ENCODE measurements around the gene ITIH2. TPM values are rescaled to one million over a fixed set of nuclear protein-coding genes. Genes with fewer than 3 reads are reported as not detected.
A peak's percentile ranks its signal among the peaks of the same experiment; 100 is the strongest.

Gene ITIH2
- total RNA-seq, 1 experiment from 2014 or later = 0.57 TPM

DNA sequence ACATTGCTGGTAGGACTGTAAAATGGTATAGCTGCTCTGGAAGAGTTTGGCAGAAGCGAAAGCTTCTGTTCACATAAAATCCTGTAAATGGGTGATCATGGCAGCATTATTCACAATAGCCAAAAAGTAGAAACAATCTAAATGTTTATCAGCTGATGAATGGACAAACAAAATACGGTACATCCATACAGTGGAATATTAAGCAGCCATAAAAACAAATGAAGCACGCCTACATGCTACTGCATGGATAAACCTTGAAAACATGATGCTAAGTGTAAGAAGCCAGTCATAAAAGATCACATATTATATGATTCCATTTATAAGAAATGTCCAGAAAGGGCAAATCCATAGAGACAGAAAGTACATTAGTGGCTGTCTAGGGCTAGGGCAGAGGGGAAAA, 52.0 kb downstream of the ITIH2 start:
- ChIA-PET POLR2A (no interaction called here), CTCF (no interaction called here), RAD21 (ENCODE audit: low non-redundant PET in 1 of 2, low total read pairs in 2 of 2, uncharacterized antibody in 2 of 2, unreplicated experiment in 2 of 2) (no interaction called here)
- Histone ChIP-seq H3K9ac (ENCODE audit: low read length) (no peak overlapping the region), H3K4me1 (ENCODE audit: control insufficient read depth in 1 of 2, insufficient read depth in 2 of 2, low read length in 2 of 2) (no peaks in the 10 kb centered on the region), H3K36me3 (ENCODE audit: control insufficient read depth in 1 of 2, insufficient read depth in 2 of 2, low read length in 2 of 2) (peaks cover 20 to 41% of the 10 kb centered on the region in 2 experiments), H3K9me2 (ENCODE audit: insufficient read depth) (no peaks in the 10 kb centered on the region), H3K9me3 (ENCODE audit: control insufficient read depth in 1 of 2, insufficient read depth in 1 of 2, low read depth in 1 of 2, low read length in 2 of 2) (no peaks in the 10 kb centered on the region), H3K79me2 (ENCODE audit: insufficient read depth, low read length) (no peaks in the 10 kb centered on the region), H2AFZ (ENCODE audit: low read depth, low read length, poor library complexity, severe bottlenecking) (no peak overlapping the region), H4K20me1 (ENCODE audit: insufficient read depth) (no peaks in the 10 kb centered on the region), H3K27me3 (ENCODE audit: insufficient read depth, low read length) (no peaks in the 10 kb centered on the region), H3K27ac (ENCODE audit: low read depth, low read length) (no peak overlapping the region), H3K4me2 (ENCODE audit: low read length) (no peak overlapping the region), H3K4me3 (replicated peaks in 1 of 2; ENCODE audit: low read depth in 1 of 2, low read length in 2 of 2) (no peak overlapping the region)
- DNase-seq (ENCODE audit: low read depth, low spot score) (no peak), ATAC-seq (no peak)
- BruUV-seq (replicated peaks) = no TSS peak
- TF ChIP-seq RAD21 (IDR thresholded peaks at IDR 0.05; ENCODE audit: low read depth) (no peak), ELF1 (IDR thresholded peaks at IDR 0.05; ENCODE audit: borderline replicate concordance, low read depth) (no peak), POLR2A (IDR thresholded peaks at IDR 0.05; ENCODE audit: borderline replicate concordance, extremely low read depth, insufficient read depth, insufficient read length) (no peak), ZFX (IDR thresholded peaks at IDR 0.05) (no peak), ATF3 (IDR thresholded peaks at IDR 0.05) (no peak)
- intact Hi-C loops (cut with micrococcal nuclease) = loop anchor here (5.0 to 10.0 kb wide), 2 partner anchors 230 to 1452 kb away; no protein-coding TSS in a partner anchor

GRCh38 chr10:7756360-7756992, 53.4 kb downstream of the ITIH2 start:
- intact Hi-C loops (cut with micrococcal nuclease) = loop anchor here (2.0 to 10.0 kb wide), 3 partner anchors 232 to 1546 kb away; no protein-coding TSS in a partner anchor
- ChIA-PET CTCF (interaction anchor here (1.1 to 1.5 kb wide), 4 partner anchors 17 to 231 kb away, joined by 3 to 17 read pairs (median 4); no protein-coding TSS in a partner anchor), POLR2A (no interaction called here), RAD21 (ENCODE audit: low non-redundant PET in 1 of 2, low total read pairs in 2 of 2, uncharacterized antibody in 2 of 2, unreplicated experiment in 2 of 2) (no interaction called here)
- DNase-seq (ENCODE audit: low read depth, low spot score) (peak; percentile 21), ATAC-seq (peak; percentile 92)
- Histone ChIP-seq H3K36me3 (ENCODE audit: control insufficient read depth in 1 of 2, insufficient read depth in 2 of 2, low read length in 2 of 2) (peaks cover 25 to 51% of the 10 kb centered on the region in 2 experiments), H3K27me3 (ENCODE audit: insufficient read depth, low read length) (no peaks in the 10 kb centered on the region), H3K4me3 (replicated peaks in 1 of 2; ENCODE audit: low read depth in 1 of 2, low read length in 2 of 2) (no peak overlapping the region), H3K4me2 (ENCODE audit: low read length) (no peak overlapping the region), H2AFZ (ENCODE audit: low read depth, low read length, poor library complexity, severe bottlenecking) (no peak overlapping the region), H3K9me2 (ENCODE audit: insufficient read depth) (no peaks in the 10 kb centered on the region), H3K27ac (ENCODE audit: low read depth, low read length) (no peak overlapping the region), H3K4me1 (ENCODE audit: control insufficient read depth in 1 of 2, insufficient read depth in 2 of 2, low read length in 2 of 2) (no peaks in the 10 kb centered on the region), H4K20me1 (ENCODE audit: insufficient read depth) (no peaks in the 10 kb centered on the region), H3K9me3 (ENCODE audit: control insufficient read depth in 1 of 2, insufficient read depth in 1 of 2, low read depth in 1 of 2, low read length in 2 of 2) (no peaks in the 10 kb centered on the region), H3K79me2 (ENCODE audit: insufficient read depth, low read length) (no peaks in the 10 kb centered on the region), H3K9ac (ENCODE audit: low read length) (no peak overlapping the region)
- TF ChIP-seq CBX3 (IDR thresholded peaks at IDR 0.05; ENCODE audit: low read depth) (no peak), ELF1 (IDR thresholded peaks at IDR 0.05; ENCODE audit: borderline replicate concordance, low read depth) (no peak), RAD21 (IDR thresholded peaks at IDR 0.05; ENCODE audit: low read depth) (peak; percentile 56)
- TF ChIP-seq, protein P1, sequence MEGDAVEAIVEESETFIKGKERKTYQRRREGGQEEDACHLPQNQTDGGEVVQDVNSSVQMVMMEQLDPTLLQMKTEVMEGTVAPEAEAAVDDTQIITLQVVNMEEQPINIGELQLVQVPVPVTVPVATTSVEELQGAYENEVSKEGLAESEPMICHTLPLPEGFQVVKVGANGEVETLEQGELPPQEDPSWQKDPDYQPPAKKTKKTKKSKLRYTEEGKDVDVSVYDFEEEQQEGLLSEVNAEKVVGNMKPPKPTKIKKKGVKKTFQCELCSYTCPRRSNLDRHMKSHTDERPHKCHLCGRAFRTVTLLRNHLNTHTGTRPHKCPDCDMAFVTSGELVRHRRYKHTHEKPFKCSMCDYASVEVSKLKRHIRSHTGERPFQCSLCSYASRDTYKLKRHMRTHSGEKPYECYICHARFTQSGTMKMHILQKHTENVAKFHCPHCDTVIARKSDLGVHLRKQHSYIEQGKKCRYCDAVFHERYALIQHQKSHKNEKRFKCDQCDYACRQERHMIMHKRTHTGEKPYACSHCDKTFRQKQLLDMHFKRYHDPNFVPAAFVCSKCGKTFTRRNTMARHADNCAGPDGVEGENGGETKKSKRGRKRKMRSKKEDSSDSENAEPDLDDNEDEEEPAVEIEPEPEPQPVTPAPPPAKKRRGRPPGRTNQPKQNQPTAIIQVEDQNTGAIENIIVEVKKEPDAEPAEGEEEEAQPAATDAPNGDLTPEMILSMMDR (IDR thresholded peaks at IDR 0.05 in 2 of 3, conservative IDR thresholded peaks at IDR 0.05 in 1 of 3; ENCODE audit: borderline replicate concordance in 1 of 3, insufficient read depth in 1 of 3, low read depth in 2 of 3, low read length in 2 of 3) = peak; percentile 14 to 86 (median 70); a peak in 5 of 6 replicates
- TF ChIP-seq, protein P2, sequence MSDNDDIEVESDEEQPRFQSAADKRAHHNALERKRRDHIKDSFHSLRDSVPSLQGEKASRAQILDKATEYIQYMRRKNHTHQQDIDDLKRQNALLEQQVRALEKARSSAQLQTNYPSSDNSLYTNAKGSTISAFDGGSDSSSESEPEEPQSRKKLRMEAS (IDR thresholded peaks at IDR 0.05) = no peak
- no TSS peak for BruUV-seq (replicated peaks)

Data from HCT116 (cell line).